Measurements from ENCODE around the gene SMPD1. TPM values are rescaled to one million over a fixed set of nuclear protein-coding genes. Genes with fewer than 3 reads are reported as not detected.

SMPD1 gene
- total RNA-seq, 1 donor = 75.6 TPM

DNA sequence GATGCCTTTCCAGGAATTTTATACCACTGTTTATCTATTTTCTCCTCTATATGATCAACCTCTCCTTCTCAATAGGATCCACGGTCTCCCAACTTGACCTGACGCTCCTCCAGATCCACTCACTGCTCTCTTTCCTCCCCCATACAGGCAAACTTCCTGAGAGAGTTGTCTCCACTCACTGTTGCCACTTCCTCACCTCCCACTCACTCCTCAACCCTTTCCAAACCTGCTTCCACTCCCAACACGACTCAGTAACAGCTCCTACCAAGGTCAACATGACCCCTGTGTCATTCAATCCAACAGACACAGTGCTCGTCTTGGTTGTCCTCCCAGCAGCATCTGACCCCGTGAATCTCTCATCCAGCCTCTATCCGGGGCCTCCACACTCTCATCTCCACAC lies 25.5 kb downstream of the SMPD1 start:
- no peak overlapping the region for H3K4me2 ChIP-seq (ENCODE audit: insufficient read depth, low read length)
- no peak overlapping the region for H3K27ac ChIP-seq (ENCODE audit: low read depth, low read length)
- no peaks in the 10 kb centered on the region for H3K36me3 ChIP-seq (ENCODE audit: insufficient read depth, low read length)
- no peaks in the 10 kb centered on the region for H3K27me3 ChIP-seq (ENCODE audit: insufficient read depth, low read length)
- peaks cover 9% of the 10 kb centered on the region for H3K4me1 ChIP-seq (ENCODE audit: insufficient read depth, low read length)
- H3K9me3 ChIP-seq (ENCODE audit: low read depth, low read length) = no peaks in the 10 kb centered on the region
- H3K4me3 ChIP-seq (ENCODE audit: insufficient read depth, low read length) = no peak overlapping the region
- TF ChIP-seq CTCF (IDR thresholded peaks at IDR 0.05; ENCODE audit: extremely low read depth, low read depth, low read length) = no peak
- DNase-seq (ENCODE audit: insufficient read length, low spot score, missing footprints) = no peak
- H2AFZ ChIP-seq (ENCODE audit: low read length) = no peak overlapping the region
- peaks cover 22% of the 10 kb centered on the region for H3K79me2 ChIP-seq (ENCODE audit: insufficient read depth, low read length)
- peaks cover 40% of the 10 kb centered on the region for H4K20me1 ChIP-seq (ENCODE audit: insufficient read depth, low read length)

- peaks cover 22% of the 10 kb centered on the region for H3K79me2 ChIP-seq (ENCODE audit: insufficient read depth, low read length)
- peaks cover 3% of the 10 kb centered on the region for H3K27me3 ChIP-seq (ENCODE audit: insufficient read depth, low read length)
- DNase-seq (ENCODE audit: insufficient read length, low spot score, missing footprints) = no peak
- TF ChIP-seq CTCF (IDR thresholded peaks at IDR 0.05; ENCODE audit: extremely low read depth, low read depth, low read length) = no peak
- H4K20me1 ChIP-seq (ENCODE audit: insufficient read depth, low read length) = peaks cover 34% of the 10 kb centered on the region
- peak overlapping the region; percentile 47 for H2AFZ ChIP-seq (ENCODE audit: low read length)
- H3K4me1 ChIP-seq (ENCODE audit: insufficient read depth, low read length) = peaks cover 9% of the 10 kb centered on the region
- peak overlapping the region; percentile 92 for H3K4me2 ChIP-seq (ENCODE audit: insufficient read depth, low read length)
- H3K9me3 ChIP-seq (ENCODE audit: low read depth, low read length) = no peaks in the 10 kb centered on the region
- peak overlapping the region; percentile 86 for H3K4me3 ChIP-seq (ENCODE audit: insufficient read depth, low read length)
- H3K36me3 ChIP-seq (ENCODE audit: insufficient read depth, low read length) = no peaks in the 10 kb centered on the region
- H3K27ac ChIP-seq (ENCODE audit: low read depth, low read length) = no peak overlapping the region
These were observed 27.8 kb downstream of the SMPD1 start for GRCh38 chr11:6417907-6418556.

GRCh38 chr11:6418557-6419008 lies 28.3 kb downstream of the SMPD1 start:
- Histone ChIP-seq H3K79me2 (ENCODE audit: insufficient read depth, low read length) (peaks cover 19% of the 10 kb centered on the region), H3K4me2 (ENCODE audit: insufficient read depth, low read length) (peak overlapping the region; percentile 92), H3K9me3 (ENCODE audit: low read depth, low read length) (no peaks in the 10 kb centered on the region), H4K20me1 (ENCODE audit: insufficient read depth, low read length) (peaks cover 31% of the 10 kb centered on the region), H3K4me3 (ENCODE audit: insufficient read depth, low read length) (peak overlapping the region; percentile 86), H3K36me3 (ENCODE audit: insufficient read depth, low read length) (no peaks in the 10 kb centered on the region), H2AFZ (ENCODE audit: low read length) (peak overlapping the region; percentile 47), H3K27me3 (ENCODE audit: insufficient read depth, low read length) (peaks cover 3% of the 10 kb centered on the region), H3K27ac (ENCODE audit: low read depth, low read length) (no peak overlapping the region), H3K4me1 (ENCODE audit: insufficient read depth, low read length) (peaks cover 9% of the 10 kb centered on the region)
- DNase-seq (ENCODE audit: insufficient read length, low spot score, missing footprints) = no peak
- no peak for TF ChIP-seq CTCF (IDR thresholded peaks at IDR 0.05; ENCODE audit: extremely low read depth, low read depth, low read length)

GRCh38 chr11:6419009-6419631 lies 28.8 kb downstream of the SMPD1 start, which contains the start of gene APBB1:
Gene APBB1, minus strand, starts transcription at chr11:6419094. Its CDS starts 7,747 bp downstream, at chr11:6411347.
- H2AFZ ChIP-seq (ENCODE audit: low read length) = peak within 1 kb of the TSS; percentile 77
- DNase-seq (ENCODE audit: insufficient read length, low spot score, missing footprints) = peak; percentile 98
- H4K20me1 ChIP-seq (ENCODE audit: insufficient read depth, low read length) = peaks cover 31% of the 10 kb centered on the region
- no peak within 1 kb of the TSS for H3K27ac ChIP-seq (ENCODE audit: low read depth, low read length)
- peak within 1 kb of the TSS; percentile 92 for H3K4me2 ChIP-seq (ENCODE audit: insufficient read depth, low read length)
- no peak for TF ChIP-seq CTCF (IDR thresholded peaks at IDR 0.05; ENCODE audit: extremely low read depth, low read depth, low read length)
- peaks cover 9% of the 10 kb centered on the region for H3K4me1 ChIP-seq (ENCODE audit: insufficient read depth, low read length)
- H3K4me3 ChIP-seq (ENCODE audit: insufficient read depth, low read length) = peak within 1 kb of the TSS; percentile 86
- H3K36me3 ChIP-seq (ENCODE audit: insufficient read depth, low read length) = no peaks in the 10 kb centered on the region
- peaks cover 8% of the 10 kb centered on the region for H3K27me3 ChIP-seq (ENCODE audit: insufficient read depth, low read length)
- peaks cover 19% of the 10 kb centered on the region for H3K79me2 ChIP-seq (ENCODE audit: insufficient read depth, low read length)
- H3K9me3 ChIP-seq (ENCODE audit: low read depth, low read length) = no peaks in the 10 kb centered on the region

All from osteoblast (primary cell).